PFSK-1 (cell line): ENCODE data around the gene OR8A1.

Source experiments
- FOXP2 ChIP-seq: optimal IDR thresholded peaks from 2 replicates; pipeline ENCODE3; 2011; ENCODE audit warnings: borderline replicate concordance, control low read depth, inconsistent platforms; ENCODE audit not compliant: insufficient read depth; ENCODE audit errors: extremely low read length, extremely low read depth
- POLR2AphosphoS5 ChIP-seq: IDR thresholded peaks from 2 replicates; pipeline ENCODE4 v1.6.1; 2012; ENCODE audit warnings: low read depth, mild to moderate bottlenecking, control low read depth, low read length, moderate library complexity
- REST ChIP-seq, 2 experiments: IDR thresholded peaks; 2 replicates each; pipeline versions ENCODE4 v1.6.1 to v1.8.0; 2011 to 2012; ENCODE audit warnings: low read depth in 2 of 2, low read length in 2 of 2, control low read depth in 1 of 2, inconsistent platforms in 1 of 2, mild to moderate bottlenecking in 1 of 2, moderate library complexity in 1 of 2; ENCODE audit not compliant: insufficient read depth in 1 of 2
- SIN3A ChIP-seq: IDR thresholded peaks from 2 replicates; pipeline ENCODE4 v1.6.1; 2012; ENCODE audit warnings: mild to moderate bottlenecking, low read length, moderate library complexity, borderline replicate concordance; ENCODE audit not compliant: insufficient read depth
- TAF1 ChIP-seq: IDR thresholded peaks from 2 replicates; pipeline ENCODE4 v1.6.1; 2012; ENCODE audit warnings: low read length, control low read depth, borderline replicate concordance; ENCODE audit not compliant: insufficient read depth

OR8A1 gene

GRCh38 chr11:124535552-124536232, 34.1 kb upstream of the OR8A1 start:
- TF ChIP-seq POLR2AphosphoS5 (no peak), FOXP2 (no peak), TAF1 (no peak), REST (IDR thresholded peaks at IDR 0.05; ENCODE audit: insufficient read depth in 1 of 2, low read depth in 2 of 2, low read length in 2 of 2) (no peak), SIN3A (no peak)

GRCh38 chr11:124536520-124536919, 33.3 kb upstream of the OR8A1 start:
- TF ChIP-seq SIN3A (no peak), TAF1 (no peak), FOXP2 (no peak), REST (IDR thresholded peaks at IDR 0.05; ENCODE audit: insufficient read depth in 1 of 2, low read depth in 2 of 2, low read length in 2 of 2) (no peak), POLR2AphosphoS5 (no peak)

GRCh38 chr11:124538019-124538418, 31.8 kb upstream of the OR8A1 start:
- no peak for TF ChIP-seq FOXP2
- no peak for TF ChIP-seq TAF1
- TF ChIP-seq POLR2AphosphoS5, result no peak
- no peak for TF ChIP-seq SIN3A
- TF ChIP-seq REST (IDR thresholded peaks at IDR 0.05; ENCODE audit: insufficient read depth in 1 of 2, low read depth in 2 of 2, low read length in 2 of 2), result no peak

GRCh38 chr11:124541204-124541603, 28.6 kb upstream of the OR8A1 start:
- no peak for TF ChIP-seq POLR2AphosphoS5
- no peak for TF ChIP-seq REST (IDR thresholded peaks at IDR 0.05; ENCODE audit: insufficient read depth in 1 of 2, low read depth in 2 of 2, low read length in 2 of 2)

GRCh38 chr11:124543145-124543544, 26.7 kb upstream of the OR8A1 start:
- TF ChIP-seq FOXP2 (no peak), REST (IDR thresholded peaks at IDR 0.05; ENCODE audit: insufficient read depth in 1 of 2, low read depth in 2 of 2, low read length in 2 of 2) (no peak), SIN3A (no peak), POLR2AphosphoS5 (no peak), TAF1 (no peak)
